HepG2 (cell line): Measurements from ENCODE around the gene LZTR1. TPM values are rescaled to one million over a fixed set of nuclear protein-coding genes. Genes with fewer than 3 reads are reported as not detected.

Source experiments
- DNMT1 ChIP-seq: sonication (generic); formaldehyde crosslinking; IDR thresholded peaks from 2 replicates; pipeline ENCODE4 v1.5.1; 2020; ENCODE audit warnings: mild to moderate bottlenecking, missing genetic modification reagents
- IRF1 ChIP-seq: sonication (generic); formaldehyde crosslinking; IDR thresholded peaks from 2 replicates; pipeline ENCODE4 v1.4.0; 2020; ENCODE audit warnings: low read depth, mild to moderate bottlenecking, missing genetic modification reagents
- KLF15 ChIP-seq: sonication (generic); formaldehyde crosslinking; IDR thresholded peaks from 2 replicates; pipeline ENCODE4 v1.8.1; 2023; ENCODE audit warnings: borderline replicate concordance, mild to moderate bottlenecking, inconsistent platforms, missing genetic modification reagents, mixed read lengths
- KLF6 ChIP-seq: IDR thresholded peaks from 2 replicates; pipeline ENCODE4 v1.8.0; 2016; ENCODE audit warnings: missing biosample characterization, missing genetic modification reagents
- MAX ChIP-seq: IDR thresholded peaks from 2 replicates; pipeline ENCODE4 v1.6.1; 2012; ENCODE audit warnings: inconsistent platforms
- MEF2D ChIP-seq: sonication (generic); formaldehyde crosslinking; IDR thresholded peaks from 2 replicates; pipeline ENCODE4 v1.5.1; 2020; ENCODE audit warnings: mild to moderate bottlenecking, missing genetic modification reagents
- PLSCR1 ChIP-seq: sonication (generic); formaldehyde crosslinking; IDR thresholded peaks from 2 replicates; pipeline ENCODE4 v1.5.0; 2020; ENCODE audit warnings: missing genetic modification reagents, mild to moderate bottlenecking, borderline replicate concordance
- RAD21 ChIP-seq: fragments of 450-650 bp; formaldehyde crosslinking; IDR thresholded peaks from 2 replicates; pipeline ENCODE4 v1.5.0; 2020; ENCODE audit warnings: mild to moderate bottlenecking
- SNRNP70 ChIP-seq: fragments of 200-400 bp; formaldehyde crosslinking; IDR thresholded peaks from 2 replicates; pipeline ENCODE4 v1.6.1; 2017; ENCODE audit warnings: mild to moderate bottlenecking, low read depth, low read length, moderate library complexity
- SUZ12 ChIP-seq: fragments of 150-350 bp; IDR thresholded peaks from 2 replicates; pipeline ENCODE4 v1.6.1; 2014; ENCODE audit warnings: low read depth, low read length
- TCF12 ChIP-seq, 2 experiments: fragments of 450-650 bp in 1 of 2; sonication (generic) in 1 of 2; formaldehyde crosslinking in 1 of 2; IDR thresholded peaks; 2 replicates each; pipeline versions ENCODE4 v1.6.1 to v1.8.0; 2017 to 2022; ENCODE audit warnings: antibody characterized with exemption in 1 of 2, mild to moderate bottlenecking in 1 of 2, missing genetic modification reagents in 1 of 2, moderate library complexity in 1 of 2
- TGIF2 ChIP-seq: IDR thresholded peaks from 2 replicates; pipeline ENCODE4 v1.6.1; 2016; ENCODE audit warnings: control low read depth, missing compliant biosample characterization
- ZBTB7A ChIP-seq: sonication (generic); formaldehyde crosslinking; IDR thresholded peaks from 2 replicates; pipeline ENCODE4 v1.8.0; 2022; ENCODE audit warnings: mild to moderate bottlenecking, missing genetic modification reagents
- ZNF101 ChIP-seq: sonication (generic); formaldehyde crosslinking; IDR thresholded peaks from 2 replicates; pipeline ENCODE4 v1.4.0; 2020; ENCODE audit warnings: mild to moderate bottlenecking, low read depth, missing genetic modification reagents, borderline replicate concordance
- ZNF407 ChIP-seq: sonication (generic); formaldehyde crosslinking; IDR thresholded peaks from one replicate; pipeline ENCODE4 v1.5.1; 2020; ENCODE audit warnings: mild to moderate bottlenecking, missing genetic modification reagents; ENCODE audit errors: not compliant biosample characterization
- ZNF543 ChIP-seq: sonication (generic); formaldehyde crosslinking; IDR thresholded peaks from 2 replicates; pipeline ENCODE4 v1.4.0; 2020; ENCODE audit warnings: mild to moderate bottlenecking, missing genetic modification reagents
- ZNF550 ChIP-seq: sonication (generic); formaldehyde crosslinking; IDR thresholded peaks from 2 replicates; pipeline ENCODE4 v1.4.0; 2020; ENCODE audit warnings: mild to moderate bottlenecking, missing genetic modification reagents, borderline replicate concordance
- ZNF629 ChIP-seq: sonication (generic); formaldehyde crosslinking; conservative IDR thresholded peaks from 2 replicates; pipeline ENCODE4 v1.5.0; 2020; ENCODE audit warnings: missing genetic modification reagents
- ZNF773 ChIP-seq: sonication (generic); formaldehyde crosslinking; IDR thresholded peaks from 2 replicates; pipeline ENCODE4 v1.4.0; 2020; ENCODE audit warnings: missing genetic modification reagents, borderline replicate concordance
- ZNF879 ChIP-seq: sonication (generic); formaldehyde crosslinking; IDR thresholded peaks from 2 replicates; pipeline ENCODE4 v1.8.1; 2023; ENCODE audit warnings: missing genetic modification reagents
- ZSCAN31 ChIP-seq: sonication (generic); formaldehyde crosslinking; IDR thresholded peaks from 2 replicates; pipeline ENCODE4 v1.5.0; 2020; ENCODE audit warnings: low read depth, mild to moderate bottlenecking, missing genetic modification reagents
- polyA plus RNA-seq, 8 experiments: library from polyadenylated mRNA; depleted of rRNA in 3 of 8; stranded (reverse) in 7 of 8; unstranded in 1 of 8; fragments of >200 nt; fragmentation: Illumina TruSeq in 4 of 8; extraction: Trizol in 4 of 8; gene quantifications; 2 replicates each; pipeline versions ENCODE4 v1.2.1 to v1.2.3, GENCODE V29; 2011 to 2016; ENCODE audit warnings: low read depth in 4 of 8, missing spikeins in 1 of 8, mixed read lengths in 1 of 8; ENCODE audit not compliant: insufficient read depth in 1 of 8
- total RNA-seq, 5 experiments: library from RNA; depleted of rRNA; stranded (reverse); fragments of >200 nt; fragmentation: Illumina TruSeq; extraction: Trizol; gene quantifications; 2 replicates each; pipeline ENCODE4 v1.2.3, GENCODE V29; 2016; ENCODE audit warnings: low read depth in 1 of 5

Gene LZTR1
- total and polyA plus RNA-seq, 2 of the 13 experiments (the other 11 are each of a cell fraction or from before 2014, with no cell fraction given), result 21.8 to 22.4 TPM

GRCh38 chr22:20957102-20957682, 24.9 kb upstream of the LZTR1 start (continued):
- TF ChIP-seq SUZ12 (no peak), IRF1 (CRISPR knock-in tag) (no peak), KLF15 (no peak), ZNF407 (CRISPR knock-in tag) (no peak), ZNF773 (CRISPR knock-in tag) (no peak), KLF6 (CRISPR knock-in tag) (no peak), MEF2D (CRISPR knock-in tag) (no peak), SNRNP70 (no peak), MAX (0 out of 2 replicates have a peak, but pooled peaks have one; percentile 37), RAD21 (CRISPR knock-in tag) (peak; percentile 22; the same call in 1 of the 2 replicates), ZBTB7A (CRISPR knock-in tag) (no peak), ZNF543 (CRISPR knock-in tag) (no peak), TGIF2 (no peak), ZNF101 (CRISPR knock-in tag) (no peak), DNMT1 (CRISPR knock-in tag) (peak; percentile 34; the same call in 1 of the 2 replicates), ZNF879 (CRISPR knock-in tag) (no peak), ZSCAN31 (CRISPR knock-in tag) (no peak), ZNF550 (CRISPR knock-in tag) (no peak), ZNF629 (CRISPR knock-in tag) (no peak), PLSCR1 (CRISPR knock-in tag) (no peak), TCF12 (IDR thresholded peaks at IDR 0.05) (no peak), TCF12 (CRISPR knock-in tag; IDR thresholded peaks at IDR 0.05) (no peak)
